B cell (primary cell): ENCODE results near the gene DQX1.

Experiments used
- CTCF ChIP-seq: fragments of 200-600 bp; IDR thresholded peaks from one replicate; pipeline ENCODE4 v1.8.0; 2022; ENCODE audit warnings: antibody characterized with exemption, mild to moderate bottlenecking
- EZH2 ChIP-seq: IDR thresholded peaks from 2 replicates; pipeline ENCODE4 v1.6.1; 2012; ENCODE audit warnings: borderline replicate concordance, low read depth, mild to moderate bottlenecking, moderate library complexity, low read length; ENCODE audit not compliant: insufficient read depth, poor library complexity, severe bottlenecking

- no peak for TF ChIP-seq CTCF
- no peak for TF ChIP-seq EZH2
Measured at GRCh38 chr2:74556831-74557370, 30.9 kb upstream of the DQX1 start.
